Keratinocyte (primary cell): Measurements from ENCODE around the gene PER1. TPM values are rescaled to one million over a fixed set of nuclear protein-coding genes. Genes with fewer than 3 reads are reported as not detected.

ENCODE experiments used
- DNase-seq: peaks from one replicate; pipeline ENCODE4 v3.0.0-alpha.2; 2011; ENCODE audit warnings: low read depth, missing footprints, low spot score
- FAIRE-seq: peaks from 2 replicates; lab custom pipeline; 2011; peaks lifted over from hg19 to GRCh38; lab: Jason Lieb, UNC
- H2AFZ ChIP-seq: 2 replicates; pipeline ENCODE4 v1.6.0; 2012; ENCODE audit warnings: low read length, control low read depth, inconsistent platforms; ENCODE audit not compliant: control insufficient read depth
- H3K27ac ChIP-seq: 2 replicates; pipeline ENCODE4 v1.5.1; 2011; ENCODE audit warnings: low read length; ENCODE audit not compliant: control insufficient read depth, insufficient read depth
- H3K27me3 ChIP-seq: 3 replicates; pipeline ENCODE4 v1.6.0; 2011; ENCODE audit warnings: low read length; ENCODE audit not compliant: control insufficient read depth, insufficient read depth; ENCODE audit errors: extremely low read depth
- H3K36me3 ChIP-seq, 2 experiments: 2 replicates in 1 of 2; 3 replicates in 1 of 2; pipeline ENCODE4 v1.5.1; 2011; ENCODE audit warnings: low read length in 2 of 2, mild to moderate bottlenecking in 1 of 2; ENCODE audit not compliant: control insufficient read depth in 2 of 2, insufficient read depth in 2 of 2; ENCODE audit errors: extremely low read depth in 1 of 2
- H3K4me1 ChIP-seq: 3 replicates; pipeline ENCODE4 v1.5.1; 2011; ENCODE audit warnings: low read length; ENCODE audit not compliant: control insufficient read depth, insufficient read depth; ENCODE audit errors: extremely low read depth
- H3K4me2 ChIP-seq: 3 replicates; pipeline ENCODE4 v1.6.0; 2011; ENCODE audit warnings: low read depth, low read length; ENCODE audit not compliant: control insufficient read depth, insufficient read depth; ENCODE audit errors: extremely low read depth
- H3K4me3 ChIP-seq, 3 experiments: fragments of 200-600 bp in 1 of 3; sonication (generic) in 1 of 3; 2 replicates in 2 of 3; 3 replicates in 1 of 3; pipeline ENCODE4 v1.5.1; 2011 to 2016; ENCODE audit warnings: low read length in 3 of 3, mild to moderate bottlenecking in 3 of 3, control low read depth in 2 of 3, inconsistent platforms in 1 of 3, low read depth in 1 of 3, mixed read lengths in 1 of 3, mixed run types in 1 of 3, moderate library complexity in 1 of 3; ENCODE audit not compliant: control insufficient read depth in 2 of 3, insufficient read depth in 2 of 3; ENCODE audit errors: extremely low read depth in 1 of 3
- H3K79me2 ChIP-seq: 2 replicates; pipeline ENCODE4 v1.6.0; 2012; ENCODE audit warnings: low read length; ENCODE audit not compliant: control insufficient read depth, insufficient read depth
- H3K9ac ChIP-seq: 3 replicates; pipeline ENCODE4 v1.6.0; 2011; ENCODE audit warnings: low read length; ENCODE audit not compliant: control insufficient read depth, insufficient read depth; ENCODE audit errors: extremely low read depth
- H3K9me1 ChIP-seq: 3 replicates; pipeline ENCODE4 v1.6.0; 2011; ENCODE audit warnings: low read length; ENCODE audit not compliant: control insufficient read depth, insufficient read depth; ENCODE audit errors: extremely low read depth
- H3K9me3 ChIP-seq: 2 replicates; pipeline ENCODE4 v1.5.1; 2012; ENCODE audit warnings: low read depth, low read length; ENCODE audit not compliant: control insufficient read depth
- H4K20me1 ChIP-seq: 3 replicates; pipeline ENCODE4 v1.6.0; 2011; ENCODE audit warnings: low read length; ENCODE audit not compliant: control insufficient read depth, insufficient read depth; ENCODE audit errors: extremely low read depth
- EZH2 ChIP-seq: IDR thresholded peaks from one replicate; pipeline ENCODE4 v1.6.1; 2012; ENCODE audit warnings: inconsistent platforms, mild to moderate bottlenecking, low read length, moderate library complexity
- dilution Hi-C: fragments of 300-500 bp; cut with MboI; formaldehyde crosslinking; loops from one replicate; pipeline ENCODE4 v1.7.0; 2020; ENCODE audit warnings: low sequenced_read_pairs; ENCODE audit not compliant: extremely low pct_ligation_motif_present
- polyA minus RNA-seq, 3 experiments: library from RNA; depleted of rRNA, polyadenylated mRNA; stranded (reverse); fragments of >200 nt; gene quantifications; 1 replicate in 1 of 3; 2 replicates in 1 of 3; 3 replicates in 1 of 3; pipeline ENCODE4 v1.2.3, GENCODE V29; 2011
- polyA plus RNA-seq, 5 experiments: library from polyadenylated mRNA; depleted of rRNA in 3 of 5; stranded (reverse) in 3 of 5; stranded (forward) in 1 of 5; unstranded in 1 of 5; fragments of >200 nt; gene quantifications; 1 replicate in 1 of 5; 2 replicates in 3 of 5; 3 replicates in 1 of 5; pipeline versions ENCODE4 v1.2.1 to v1.2.3, GENCODE V29; 2011 to 2012; ENCODE audit warnings: missing spikeins in 2 of 5, low read depth in 1 of 5, low replicate concordance in 1 of 5
- TF ChIP-seq, protein P1 (sequence below), 3 experiments: IDR thresholded peaks in 1 of 3; conservative IDR thresholded peaks in 1 of 3; optimal IDR thresholded peaks in 1 of 3; 2 replicates in 2 of 3; 3 replicates in 1 of 3; pipeline versions ENCODE3 to v1.5.1; 2011; ENCODE audit warnings: low read length in 3 of 3, mild to moderate bottlenecking in 3 of 3, moderate library complexity in 2 of 3, control low read depth in 1 of 3, inconsistent platforms in 1 of 3; ENCODE audit not compliant: insufficient read depth in 2 of 3; ENCODE audit errors: extremely low read depth in 1 of 3

PER1 gene, protein sequence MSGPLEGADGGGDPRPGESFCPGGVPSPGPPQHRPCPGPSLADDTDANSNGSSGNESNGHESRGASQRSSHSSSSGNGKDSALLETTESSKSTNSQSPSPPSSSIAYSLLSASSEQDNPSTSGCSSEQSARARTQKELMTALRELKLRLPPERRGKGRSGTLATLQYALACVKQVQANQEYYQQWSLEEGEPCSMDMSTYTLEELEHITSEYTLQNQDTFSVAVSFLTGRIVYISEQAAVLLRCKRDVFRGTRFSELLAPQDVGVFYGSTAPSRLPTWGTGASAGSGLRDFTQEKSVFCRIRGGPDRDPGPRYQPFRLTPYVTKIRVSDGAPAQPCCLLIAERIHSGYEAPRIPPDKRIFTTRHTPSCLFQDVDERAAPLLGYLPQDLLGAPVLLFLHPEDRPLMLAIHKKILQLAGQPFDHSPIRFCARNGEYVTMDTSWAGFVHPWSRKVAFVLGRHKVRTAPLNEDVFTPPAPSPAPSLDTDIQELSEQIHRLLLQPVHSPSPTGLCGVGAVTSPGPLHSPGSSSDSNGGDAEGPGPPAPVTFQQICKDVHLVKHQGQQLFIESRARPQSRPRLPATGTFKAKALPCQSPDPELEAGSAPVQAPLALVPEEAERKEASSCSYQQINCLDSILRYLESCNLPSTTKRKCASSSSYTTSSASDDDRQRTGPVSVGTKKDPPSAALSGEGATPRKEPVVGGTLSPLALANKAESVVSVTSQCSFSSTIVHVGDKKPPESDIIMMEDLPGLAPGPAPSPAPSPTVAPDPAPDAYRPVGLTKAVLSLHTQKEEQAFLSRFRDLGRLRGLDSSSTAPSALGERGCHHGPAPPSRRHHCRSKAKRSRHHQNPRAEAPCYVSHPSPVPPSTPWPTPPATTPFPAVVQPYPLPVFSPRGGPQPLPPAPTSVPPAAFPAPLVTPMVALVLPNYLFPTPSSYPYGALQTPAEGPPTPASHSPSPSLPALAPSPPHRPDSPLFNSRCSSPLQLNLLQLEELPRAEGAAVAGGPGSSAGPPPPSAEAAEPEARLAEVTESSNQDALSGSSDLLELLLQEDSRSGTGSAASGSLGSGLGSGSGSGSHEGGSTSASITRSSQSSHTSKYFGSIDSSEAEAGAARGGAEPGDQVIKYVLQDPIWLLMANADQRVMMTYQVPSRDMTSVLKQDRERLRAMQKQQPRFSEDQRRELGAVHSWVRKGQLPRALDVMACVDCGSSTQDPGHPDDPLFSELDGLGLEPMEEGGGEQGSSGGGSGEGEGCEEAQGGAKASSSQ (N-terminal part only)
- polyA plus RNA-seq, result 14.4 to 15.2 TPM (median 15.1 TPM) in 3 replicates
- 112 TPM for polyA plus RNA-seq (2011; ENCODE audit: low read depth)
- polyA plus RNA-seq (2011; cell fraction: cytosol; rRNA removed), result 6.8 and 12.7 TPM in 2 replicates
- polyA plus RNA-seq (2011; cell fraction: nucleus; rRNA removed), result 50.1 and 90.1 TPM in 2 replicates
- polyA plus RNA-seq (2012; ENCODE audit: low replicate concordance), result 24.3 and 51.6 TPM in 2 replicates
- 29.9 to 138 TPM (median 46.3 TPM) in 3 replicates for polyA minus RNA-seq
- 38.8 TPM for polyA minus RNA-seq (2011; cell fraction: cytosol; rRNA and poly(A)+ RNA removed)
- 61.0 and 101 TPM in 2 replicates for polyA minus RNA-seq (2011; cell fraction: nucleus; rRNA and poly(A)+ RNA removed)

DNA sequence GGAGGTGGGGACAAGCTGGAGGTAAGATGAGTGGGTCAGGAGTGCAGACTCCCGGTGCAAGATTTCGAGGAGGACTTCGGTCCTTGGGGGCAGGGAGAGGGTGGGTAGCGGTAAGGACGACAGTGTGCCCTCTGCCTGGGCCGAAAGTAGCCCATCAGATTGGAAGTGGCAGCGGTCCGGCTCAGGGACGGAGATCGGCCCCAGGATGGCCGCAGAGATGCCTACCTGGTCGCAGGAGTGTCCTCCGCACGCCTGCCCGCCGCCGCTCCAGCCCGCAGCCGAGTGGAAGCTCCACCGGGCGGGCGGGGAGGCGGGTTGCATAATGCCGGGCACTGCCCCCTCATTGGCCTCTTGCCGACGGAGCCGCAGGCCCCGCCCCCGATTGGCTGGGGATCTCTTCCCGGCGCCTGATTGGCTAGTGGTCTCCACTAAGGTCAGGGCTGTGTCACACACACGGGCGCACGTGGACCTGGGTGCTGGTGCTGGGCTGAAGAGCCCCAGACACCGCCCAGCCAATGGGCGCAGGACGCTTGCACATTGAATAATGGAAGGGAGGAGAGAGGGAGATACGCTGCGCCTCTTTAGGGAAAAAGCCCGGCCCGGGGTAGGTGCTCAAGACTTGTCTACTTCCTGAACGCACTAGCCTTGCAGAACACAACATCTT is at the start of gene PER1:
Gene PER1, minus strand, starts transcription at position 293 of the 664 bp plus-strand sequence. CDS start 1,698 bp downstream, outside the sequence.
- Histone ChIP-seq H3K4me1 (peaks cover 38% of the 10 kb centered on the region), H2AFZ (no peak within 1 kb of the TSS), H3K4me3 (peak within 1 kb of the TSS; percentile 62 to 86 (median 83)), H3K4me2 (peak within 1 kb of the TSS; percentile 90), H3K36me3 (peaks cover 28 to 46% of the 10 kb centered on the region in 2 experiments), H3K27me3 (no peaks in the 10 kb centered on the region), H3K9me1 (peaks cover 11% of the 10 kb centered on the region), H3K79me2 (peaks cover 53% of the 10 kb centered on the region), H3K9ac (peak within 1 kb of the TSS; percentile 100), H4K20me1 (peaks cover 13% of the 10 kb centered on the region), H3K27ac (peak within 1 kb of the TSS; percentile 98), H3K9me3 (no peaks in the 10 kb centered on the region)
- FAIRE-seq (peak; percentile 71), DNase-seq (no peak)
- dilution Hi-C loops, result no loop called here
- TF ChIP-seq, protein P1, sequence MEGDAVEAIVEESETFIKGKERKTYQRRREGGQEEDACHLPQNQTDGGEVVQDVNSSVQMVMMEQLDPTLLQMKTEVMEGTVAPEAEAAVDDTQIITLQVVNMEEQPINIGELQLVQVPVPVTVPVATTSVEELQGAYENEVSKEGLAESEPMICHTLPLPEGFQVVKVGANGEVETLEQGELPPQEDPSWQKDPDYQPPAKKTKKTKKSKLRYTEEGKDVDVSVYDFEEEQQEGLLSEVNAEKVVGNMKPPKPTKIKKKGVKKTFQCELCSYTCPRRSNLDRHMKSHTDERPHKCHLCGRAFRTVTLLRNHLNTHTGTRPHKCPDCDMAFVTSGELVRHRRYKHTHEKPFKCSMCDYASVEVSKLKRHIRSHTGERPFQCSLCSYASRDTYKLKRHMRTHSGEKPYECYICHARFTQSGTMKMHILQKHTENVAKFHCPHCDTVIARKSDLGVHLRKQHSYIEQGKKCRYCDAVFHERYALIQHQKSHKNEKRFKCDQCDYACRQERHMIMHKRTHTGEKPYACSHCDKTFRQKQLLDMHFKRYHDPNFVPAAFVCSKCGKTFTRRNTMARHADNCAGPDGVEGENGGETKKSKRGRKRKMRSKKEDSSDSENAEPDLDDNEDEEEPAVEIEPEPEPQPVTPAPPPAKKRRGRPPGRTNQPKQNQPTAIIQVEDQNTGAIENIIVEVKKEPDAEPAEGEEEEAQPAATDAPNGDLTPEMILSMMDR (optimal IDR thresholded peaks at IDR 0.05 in 1 of 3, IDR thresholded peaks at IDR 0.05 in 1 of 3, conservative IDR thresholded peaks at IDR 0.05 in 1 of 3; ENCODE audit: extremely low read depth in 1 of 3, insufficient read depth in 2 of 3, low read length in 3 of 3), result no peak
- no peak for TF ChIP-seq EZH2
